IPS-20b (cell line): ENCODE measurements around the gene MCTP1.

Source experiments
- H3K27ac ChIP-seq: one replicate; pipeline ENCODE4 v1.5.1; 2013; ENCODE audit warnings: low read length
- H3K27me3 ChIP-seq: 2 replicates; pipeline ENCODE4 v1.6.1; 2013; ENCODE audit warnings: mild to moderate bottlenecking, low read length, inconsistent platforms; ENCODE audit not compliant: insufficient read depth
- H3K36me3 ChIP-seq: 2 replicates; pipeline ENCODE4 v1.6.1; 2013; ENCODE audit warnings: low read depth, mild to moderate bottlenecking, inconsistent platforms, low read length, moderate library complexity; ENCODE audit not compliant: insufficient read depth
- H3K4me1 ChIP-seq: 2 replicates; pipeline ENCODE4 v1.6.1; 2013; ENCODE audit warnings: mild to moderate bottlenecking, control low read depth, inconsistent platforms, low read length, moderate library complexity; ENCODE audit not compliant: insufficient read depth
- H3K4me3 ChIP-seq: 2 replicates; pipeline ENCODE4 v1.5.1; 2013; ENCODE audit warnings: mild to moderate bottlenecking, low read length, inconsistent platforms
- H3K9ac ChIP-seq: 2 replicates; pipeline ENCODE4 v1.6.1; 2013; ENCODE audit warnings: low read depth, mild to moderate bottlenecking, inconsistent platforms, low read length, moderate library complexity
- H3K9me3 ChIP-seq: 2 replicates; pipeline ENCODE4 v1.6.1; 2013; ENCODE audit warnings: mild to moderate bottlenecking, low read depth, low read length, inconsistent platforms; ENCODE audit not compliant: insufficient read depth

Gene MCTP1

DNA sequence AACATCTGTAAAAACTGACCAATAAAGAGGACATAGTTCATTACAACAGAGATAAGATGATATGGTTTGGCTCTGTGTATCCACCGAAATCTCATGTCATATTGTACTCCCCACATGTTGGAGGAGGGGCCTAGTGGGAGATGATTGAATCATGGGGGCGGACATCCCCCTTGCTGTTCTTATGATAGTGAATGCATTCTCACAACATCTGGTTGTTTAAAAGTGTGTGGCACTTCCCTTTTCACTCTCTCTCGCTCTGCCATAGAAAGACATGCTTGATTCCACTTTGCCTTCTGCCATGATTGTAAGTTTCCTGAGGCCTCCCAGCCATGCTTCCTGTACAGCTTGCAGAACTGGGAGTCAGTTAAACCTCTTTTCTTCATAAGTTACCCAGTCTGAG, 373.6 kb downstream of the MCTP1 start:
- no peak overlapping the region for H3K27ac ChIP-seq
- H3K36me3 ChIP-seq = no peaks in the 10 kb centered on the region

DNA sequence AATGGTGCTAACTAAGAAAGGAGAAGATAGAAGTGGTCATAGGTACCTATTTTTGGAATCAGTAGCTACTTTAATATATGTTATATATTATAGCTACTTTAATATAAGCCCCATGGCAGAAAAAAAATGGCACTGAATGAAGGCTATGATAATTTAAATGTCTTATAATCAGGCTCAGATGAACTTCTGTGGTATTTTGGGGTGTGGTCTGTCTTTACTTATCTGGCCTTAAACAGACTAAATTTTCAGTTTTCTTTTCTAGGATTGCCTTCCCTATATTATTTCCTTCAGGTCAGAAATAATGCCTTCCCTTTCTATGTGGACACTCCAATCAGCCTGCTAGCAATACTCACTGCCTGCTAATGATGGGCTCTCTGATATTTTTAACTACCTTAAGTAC, 374.2 kb downstream of the MCTP1 start:
- Histone ChIP-seq H3K4me3 (no peak overlapping the region), H3K9ac (no peak overlapping the region), H3K36me3 (no peaks in the 10 kb centered on the region), H3K9me3 (no peaks in the 10 kb centered on the region), H3K4me1 (no peaks in the 10 kb centered on the region), H3K27ac (no peak overlapping the region), H3K27me3 (no peaks in the 10 kb centered on the region)

More for the DNA sequence above, 373.6 kb downstream of the MCTP1 start:
- no peaks in the 10 kb centered on the region for H3K9me3 ChIP-seq
- no peak overlapping the region for H3K4me3 ChIP-seq
- no peak overlapping the region for H3K9ac ChIP-seq
- no peaks in the 10 kb centered on the region for H3K4me1 ChIP-seq
- H3K27me3 ChIP-seq = no peaks in the 10 kb centered on the region

DNA sequence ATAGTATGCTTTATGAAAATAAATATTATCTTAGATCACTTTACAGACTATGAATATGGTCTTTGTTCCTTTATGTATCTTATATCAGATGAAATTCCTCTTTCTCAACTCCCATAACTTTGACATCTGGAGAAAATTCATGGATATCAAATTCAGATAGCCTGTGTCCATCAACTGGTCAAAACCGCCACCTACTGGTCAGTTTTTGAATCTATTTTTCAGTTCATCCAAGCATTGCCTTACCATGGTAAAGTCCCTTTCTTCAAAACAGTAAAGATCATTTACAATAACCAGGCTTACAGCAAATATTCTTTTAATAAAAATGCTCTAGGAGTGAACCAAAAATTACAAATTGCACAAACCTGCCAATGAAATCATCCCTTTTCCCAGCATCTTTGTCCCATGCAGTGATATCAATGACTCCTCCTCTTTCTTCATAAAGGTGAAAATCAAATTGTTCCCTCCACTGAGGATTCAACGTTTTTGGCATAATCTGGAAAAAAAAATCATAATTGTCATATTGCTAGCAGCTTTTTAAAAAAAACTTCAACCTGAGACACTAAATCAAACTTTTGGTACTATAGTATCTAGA, 375.9 kb downstream of the MCTP1 start:
- Histone ChIP-seq H3K9ac (no peak overlapping the region), H3K4me3 (no peak overlapping the region), H3K36me3 (no peaks in the 10 kb centered on the region), H3K9me3 (no peaks in the 10 kb centered on the region), H3K27ac (no peak overlapping the region), H3K4me1 (no peaks in the 10 kb centered on the region), H3K27me3 (no peaks in the 10 kb centered on the region)

DNA sequence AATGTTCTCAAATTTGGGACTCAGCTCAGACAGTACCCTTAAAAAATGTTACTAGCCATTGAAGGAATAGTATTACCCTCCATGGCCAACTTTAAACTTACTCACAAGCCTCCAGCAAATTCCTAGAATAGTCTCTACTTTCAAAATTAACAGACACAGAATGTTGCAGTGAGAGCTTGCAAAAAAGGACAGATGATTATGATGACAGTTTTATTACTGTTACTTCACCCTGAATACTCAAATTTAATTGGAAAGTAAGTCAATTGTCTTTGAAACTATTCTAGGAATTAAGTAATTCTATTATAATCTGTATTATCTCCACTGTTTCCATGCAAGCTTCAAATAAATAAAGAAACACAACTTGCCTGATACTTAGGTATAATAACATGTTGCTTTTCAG, 378.1 kb downstream of the MCTP1 start:
- H3K36me3 ChIP-seq = no peaks in the 10 kb centered on the region
- H3K9ac ChIP-seq = no peak overlapping the region
- H3K27me3 ChIP-seq = no peaks in the 10 kb centered on the region
- H3K27ac ChIP-seq = no peak overlapping the region
- H3K4me1 ChIP-seq = no peaks in the 10 kb centered on the region
- H3K9me3 ChIP-seq = no peaks in the 10 kb centered on the region
- H3K4me3 ChIP-seq = no peak overlapping the region

DNA sequence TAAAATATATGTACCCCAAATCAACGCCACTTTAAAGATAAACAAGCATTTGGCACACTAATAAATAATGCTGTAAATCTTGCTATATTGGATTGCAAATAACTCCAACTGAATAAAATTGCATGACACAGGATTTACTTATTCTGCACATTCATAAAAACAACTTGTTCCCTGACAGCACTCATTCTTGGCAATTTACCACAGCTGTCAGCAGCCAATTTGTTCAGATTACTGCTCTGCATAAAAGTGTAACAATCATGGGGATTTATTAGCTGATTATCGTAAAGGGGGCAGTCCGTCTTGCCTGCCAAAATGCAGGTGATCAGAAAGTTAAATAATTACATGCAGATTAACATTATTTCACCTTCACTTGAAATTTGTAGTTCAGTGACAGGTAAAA, 381.2 kb downstream of the MCTP1 start:
- Histone ChIP-seq H3K27ac (no peak overlapping the region), H3K4me3 (no peak overlapping the region), H3K27me3 (no peaks in the 10 kb centered on the region), H3K9me3 (no peaks in the 10 kb centered on the region), H3K4me1 (no peaks in the 10 kb centered on the region), H3K9ac (no peak overlapping the region), H3K36me3 (no peaks in the 10 kb centered on the region)

DNA sequence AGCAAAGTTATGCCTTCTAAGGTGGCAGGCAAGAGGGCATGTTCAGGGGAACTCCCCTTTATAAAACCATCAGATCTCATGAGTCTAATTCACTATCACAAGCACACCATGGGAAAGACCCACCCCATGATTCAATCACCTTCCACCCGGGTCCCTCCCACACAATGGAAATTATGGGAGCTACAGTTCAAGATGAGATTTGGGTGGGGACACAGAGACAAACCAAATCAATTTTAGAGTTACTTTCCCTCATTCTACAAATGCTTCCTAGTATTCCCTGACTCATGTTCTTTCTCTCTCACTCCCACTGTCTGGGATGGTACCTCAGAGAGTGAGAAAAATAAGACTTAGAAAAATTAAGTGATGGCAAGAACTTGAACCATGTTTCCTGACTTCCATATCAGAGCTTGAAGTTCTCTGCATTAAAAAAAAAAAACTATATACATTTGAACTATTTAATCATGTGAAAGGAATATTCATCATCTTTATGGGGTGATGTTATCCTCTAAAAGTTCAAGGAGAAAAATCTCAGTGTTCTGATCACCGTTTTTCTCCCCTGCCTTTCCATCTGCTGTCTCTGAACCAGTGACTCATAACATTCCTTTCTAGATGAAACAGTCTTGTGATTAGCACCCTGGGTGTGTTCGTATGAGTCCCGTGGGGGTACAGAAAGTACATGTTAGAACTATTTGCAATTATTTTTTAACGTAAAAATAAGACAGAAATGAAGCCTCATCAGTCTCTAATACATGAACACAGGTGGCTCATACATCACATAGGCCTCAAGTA, 383.5 kb downstream of the MCTP1 start:
- no peak overlapping the region for H3K27ac ChIP-seq
- no peak overlapping the region for H3K4me3 ChIP-seq

DNA sequence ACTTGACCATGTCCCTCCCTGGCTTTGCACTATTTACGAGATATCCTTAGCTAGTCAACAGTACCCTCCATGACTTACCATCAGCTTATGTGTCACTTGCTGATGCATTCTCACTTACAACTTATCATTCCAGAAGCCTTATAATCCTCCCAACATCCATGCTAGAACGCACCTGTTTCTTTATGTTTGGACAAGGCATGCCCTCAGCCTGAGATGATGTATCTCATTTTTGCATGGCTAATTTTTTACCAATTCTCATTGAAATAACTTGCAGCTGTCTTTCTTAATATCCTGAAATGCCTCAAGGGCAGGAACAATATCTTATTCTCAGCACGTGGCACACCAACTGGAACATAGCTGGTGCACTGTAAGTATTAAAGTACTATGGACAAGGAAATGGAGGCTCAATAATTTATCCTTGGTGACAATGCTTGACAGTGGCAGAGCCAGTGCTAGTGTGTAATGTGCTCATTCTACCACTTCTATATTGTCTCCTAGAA, 384.8 kb downstream of the MCTP1 start:
- no peaks in the 10 kb centered on the region for H3K4me1 ChIP-seq
- no peak overlapping the region for H3K9ac ChIP-seq
- H3K36me3 ChIP-seq = no peaks in the 10 kb centered on the region

More for the DNA sequence above, 383.5 kb downstream of the MCTP1 start:
- H3K36me3 ChIP-seq = no peaks in the 10 kb centered on the region
- H3K27me3 ChIP-seq = no peaks in the 10 kb centered on the region
- no peak overlapping the region for H3K9ac ChIP-seq
- no peaks in the 10 kb centered on the region for H3K9me3 ChIP-seq
- H3K4me1 ChIP-seq = no peaks in the 10 kb centered on the region

DNA sequence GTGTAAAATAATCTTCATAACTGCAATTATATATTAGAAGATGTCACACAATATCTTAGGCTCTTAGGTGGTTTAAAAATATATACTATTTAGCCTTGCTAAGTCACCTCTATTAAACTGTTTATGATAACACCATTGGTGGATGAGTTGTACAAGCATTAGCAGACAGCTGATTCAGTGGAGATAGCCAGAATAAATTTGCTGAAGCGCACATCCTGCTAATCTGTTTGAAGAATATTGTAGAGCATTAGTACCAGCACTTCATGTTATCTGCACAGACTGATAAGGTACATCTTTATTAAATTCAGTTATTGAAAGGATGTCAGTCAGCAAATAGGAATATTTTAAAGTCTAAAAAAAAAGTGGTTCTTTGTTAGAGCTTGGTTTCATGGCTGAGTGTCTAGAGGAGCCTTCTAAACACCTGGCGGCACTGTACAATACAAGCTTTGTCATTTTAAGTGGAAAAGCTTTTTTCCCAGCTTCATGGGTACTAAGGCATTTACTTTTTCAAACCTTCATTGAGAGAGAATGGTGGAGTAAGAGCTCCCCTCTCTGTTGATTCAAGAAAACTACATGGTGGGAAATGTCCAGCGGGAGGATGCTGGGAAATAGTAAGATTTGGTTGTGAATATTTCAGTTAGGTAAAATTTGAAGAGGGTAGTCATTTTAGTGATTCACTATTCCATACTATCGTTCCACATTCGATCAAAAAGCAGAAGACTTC, 391.3 kb downstream of the MCTP1 start:
- no peaks in the 10 kb centered on the region for H3K36me3 ChIP-seq
- H3K9me3 ChIP-seq = no peaks in the 10 kb centered on the region
- H3K4me1 ChIP-seq = peaks cover 5% of the 10 kb centered on the region; the same call in 1 of the 2 replicates

More for the DNA sequence above, 384.8 kb downstream of the MCTP1 start:
- Histone ChIP-seq H3K27ac (no peak overlapping the region), H3K9me3 (no peaks in the 10 kb centered on the region), H3K27me3 (no peaks in the 10 kb centered on the region), H3K4me3 (no peak overlapping the region)

DNA sequence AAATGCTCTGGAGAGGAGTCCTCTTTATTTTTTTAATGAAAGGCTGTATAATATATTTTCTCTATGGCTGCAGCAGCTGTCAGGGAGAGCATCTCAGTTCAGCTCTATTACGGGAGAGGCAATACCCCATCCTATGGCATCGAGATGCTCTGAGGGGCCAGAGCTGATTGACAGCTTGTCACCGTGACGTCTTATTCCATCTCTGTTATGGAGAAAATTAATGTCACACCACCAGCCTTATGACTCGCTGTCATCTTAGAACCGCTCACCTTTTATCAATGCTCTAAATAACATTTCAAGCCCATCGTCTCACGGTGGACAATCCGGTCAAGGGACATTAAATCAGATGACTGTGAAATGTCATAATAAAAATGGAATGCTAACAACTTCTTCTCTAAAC, 392.9 kb downstream of the MCTP1 start:
- no peak overlapping the region for H3K9ac ChIP-seq
- no peaks in the 10 kb centered on the region for H3K36me3 ChIP-seq
- H3K4me1 ChIP-seq = peaks cover 5% of the 10 kb centered on the region; the same call in 1 of the 2 replicates
- no peaks in the 10 kb centered on the region; the same call in 1 of the 2 replicates for H3K27me3 ChIP-seq
- H3K27ac ChIP-seq = no peak overlapping the region
- no peaks in the 10 kb centered on the region for H3K9me3 ChIP-seq
- H3K4me3 ChIP-seq = no peak overlapping the region

More for the DNA sequence above, 391.3 kb downstream of the MCTP1 start:
- H3K27ac ChIP-seq = no peak overlapping the region
- no peaks in the 10 kb centered on the region for H3K27me3 ChIP-seq
- H3K9ac ChIP-seq = no peak overlapping the region
- H3K4me3 ChIP-seq = no peak overlapping the region

DNA sequence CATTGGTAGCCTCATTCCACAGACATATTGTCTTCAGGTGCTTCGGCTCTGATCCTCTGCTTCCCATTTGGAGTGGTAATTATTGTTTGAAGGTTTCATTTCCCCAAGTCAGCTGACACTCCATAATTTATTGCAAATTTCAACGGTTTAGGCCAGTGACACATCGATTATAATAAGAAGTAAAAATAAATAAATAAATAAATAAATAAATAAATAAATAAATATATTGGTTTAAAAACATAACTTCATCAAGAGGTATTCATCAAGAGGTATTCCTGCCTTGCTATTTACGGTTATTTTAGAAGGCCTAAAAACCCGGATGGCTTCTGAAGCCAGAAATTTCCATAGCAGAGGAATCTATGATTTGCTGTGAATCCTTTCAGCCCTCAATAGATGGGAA, 393.3 kb downstream of the MCTP1 start:
- peaks cover 5% of the 10 kb centered on the region; the same call in 1 of the 2 replicates for H3K4me1 ChIP-seq
- no peak overlapping the region for H3K27ac ChIP-seq
- H3K9ac ChIP-seq = no peak overlapping the region
- H3K36me3 ChIP-seq = no peaks in the 10 kb centered on the region
- no peaks in the 10 kb centered on the region for H3K9me3 ChIP-seq
- H3K4me3 ChIP-seq = no peak overlapping the region
- H3K27me3 ChIP-seq = no peaks in the 10 kb centered on the region; the same call in 1 of the 2 replicates

DNA sequence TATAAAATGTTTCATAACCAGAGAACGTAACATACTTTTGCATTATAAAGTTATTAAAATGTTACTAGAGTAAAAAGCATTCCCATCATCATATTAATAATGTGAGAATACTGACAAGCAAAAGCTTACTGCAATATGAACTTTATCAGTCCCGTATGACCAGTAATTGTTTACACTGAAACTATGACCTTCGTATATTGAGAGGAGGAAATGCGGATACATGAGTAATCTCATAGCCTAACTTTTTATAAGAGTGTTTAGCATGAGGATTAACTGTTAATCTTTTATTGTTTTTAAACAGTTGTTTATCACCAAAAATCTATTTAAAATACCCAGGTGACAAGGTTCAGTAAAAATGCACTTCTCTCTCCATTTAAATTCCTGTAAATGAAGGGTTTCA, 394.0 kb downstream of the MCTP1 start:
- Histone ChIP-seq H3K4me1 (peaks cover 5% of the 10 kb centered on the region; the same call in 1 of the 2 replicates), H3K9ac (no peak overlapping the region), H3K27me3 (no peaks in the 10 kb centered on the region; the same call in 1 of the 2 replicates), H3K36me3 (no peaks in the 10 kb centered on the region), H3K27ac (no peak overlapping the region), H3K4me3 (no peak overlapping the region), H3K9me3 (no peaks in the 10 kb centered on the region)
